NCI-H526 (cell line): ENCODE results near the gene CNOT1.
A peak's percentile ranks its signal among the peaks of the same experiment; 100 is the strongest.

ENCODE experiments used
- DNase-seq, 2 experiments: peaks; one replicate each; lab custom pipeline; 2025; lab: John Stamatoyannopoulos, UW

CNOT1 gene

GRCh38 chr16:58516768-58517107 is 112.9 kb downstream of the CNOT1 start:
- DNase-seq, result no peak

GRCh38 chr16:58515871-58516767 is 113.5 kb downstream of the CNOT1 start:
- DNase-seq, result peak in 1 of 2 experiments; percentile 67

GRCh38 chr16:58515125-58515870 is 114.3 kb downstream of the CNOT1 start, which contains the start of gene SETD6:
Gene SETD6 (plus strand): TSS chr16:58515517. CDS start chr16:58515538, 21 bp downstream.
- peak; percentile 63 to 85 for DNase-seq

- no peak for DNase-seq
Observed at GRCh38 chr16:58513874-58514273, 115.8 kb downstream of the CNOT1 start.

- peak in 1 of 2 experiments; percentile 74 for DNase-seq
Observed at GRCh38 chr16:58511933-58512815, 117.5 kb downstream of the CNOT1 start.

- DNase-seq, result no peak
Observed at GRCh38 chr16:58510776-58511628, 118.6 kb downstream of the CNOT1 start.

GRCh38 chr16:58510097-58510775 is 119.4 kb downstream of the CNOT1 start:
- no peak for DNase-seq

GRCh38 chr16:58509256-58510096 is 120.2 kb downstream of the CNOT1 start:
- DNase-seq, result no peak

GRCh38 chr16:58508671-58509251 is 120.9 kb downstream of the CNOT1 start:
- DNase-seq, result no peak

GRCh38 chr16:58507963-58508670 is 121.5 kb downstream of the CNOT1 start:
- DNase-seq, result no peak

- no peak for DNase-seq
Observed at GRCh38 chr16:58507195-58507962, 122.2 kb downstream of the CNOT1 start.

GRCh38 chr16:58506241-58507194 is 123.1 kb downstream of the CNOT1 start:
- DNase-seq, result no peak

GRCh38 chr16:58503863-58504688 is 125.5 kb downstream of the CNOT1 start:
- DNase-seq, result no peak

- no peak for DNase-seq
Observed at GRCh38 chr16:58503166-58503862, 126.3 kb downstream of the CNOT1 start.
